ENCODE results near the gene SH3PXD2B.
A peak's percentile ranks its signal among the peaks of the same experiment; 100 is the strongest.

The SH3PXD2B gene

GRCh38 chr5:172435362-172436077, 18.8 kb downstream of the SH3PXD2B start:
- DNase-seq, result no peak

GRCh38 chr5:172434251-172434650, 20.1 kb downstream of the SH3PXD2B start:
- DNase-seq, result no peak

- no peak for DNase-seq
These were observed 20.8 kb downstream of the SH3PXD2B start for GRCh38 chr5:172433513-172433912.

- DNase-seq, result no peak
These were observed 21.3 kb downstream of the SH3PXD2B start for GRCh38 chr5:172433071-172433470.

- no peak for DNase-seq
These were observed 24.0 kb downstream of the SH3PXD2B start for GRCh38 chr5:172430354-172430753.

- DNase-seq, result no peak
These were observed 25.0 kb downstream of the SH3PXD2B start for GRCh38 chr5:172429201-172429940.

GRCh38 chr5:172428224-172429166, 25.8 kb downstream of the SH3PXD2B start:
- DNase-seq, result no peak

GRCh38 chr5:172427202-172427601, 27.1 kb downstream of the SH3PXD2B start:
- no peak for DNase-seq

GRCh38 chr5:172426086-172426485, 28.2 kb downstream of the SH3PXD2B start:
- DNase-seq, result no peak

- DNase-seq, result no peak
These were observed 28.9 kb downstream of the SH3PXD2B start for GRCh38 chr5:172425402-172425801.

- DNase-seq, result no peak
These were observed 29.5 kb downstream of the SH3PXD2B start for GRCh38 chr5:172424808-172425207.

- no peak for DNase-seq
These were observed 30.2 kb downstream of the SH3PXD2B start for GRCh38 chr5:172424111-172424490.

- DNase-seq, result no peak
These were observed 30.8 kb downstream of the SH3PXD2B start for GRCh38 chr5:172423379-172424110.

- DNase-seq, result no peak
These were observed 32.1 kb downstream of the SH3PXD2B start for GRCh38 chr5:172422255-172422654.

GRCh38 chr5:172421020-172421419, 33.3 kb downstream of the SH3PXD2B start:
- DNase-seq, result no peak

- DNase-seq, result peak in 1 of 2 donors; percentile 3
These were observed 33.9 kb downstream of the SH3PXD2B start for GRCh38 chr5:172420235-172420939.

GRCh38 chr5:172418862-172419814, 35.2 kb downstream of the SH3PXD2B start:
- no peak for DNase-seq

GRCh38 chr5:172417983-172418630, 36.2 kb downstream of the SH3PXD2B start:
- DNase-seq, result no peak

- no peak for DNase-seq
These were observed 37.0 kb downstream of the SH3PXD2B start for GRCh38 chr5:172417130-172417841.
